Mammary epithelial cell (primary cell): ENCODE results near the gene ACE.

Experiments used
- CTCF ChIP-seq, 2 donors: IDR thresholded peaks in 1 of 2; conservative IDR thresholded peaks in 1 of 2; 2 replicates each; pipeline ENCODE4 v1.5.1; 2011 to 2012; ENCODE audit warnings: inconsistent platforms in 2 of 2, low read length in 2 of 2, mild to moderate bottlenecking in 2 of 2, control low read depth in 1 of 2, low read depth in 1 of 2; ENCODE audit not compliant: insufficient read depth in 1 of 2; ENCODE audit errors: extremely low read depth in 1 of 2
- EZH2 ChIP-seq: IDR thresholded peaks from 2 replicates; pipeline ENCODE4 v1.6.1; 2012; ENCODE audit warnings: low read length, inconsistent platforms, borderline replicate concordance

- no peak for TF ChIP-seq CTCF (conservative IDR thresholded peaks at IDR 0.05 in 1 of 2, IDR thresholded peaks at IDR 0.05 in 1 of 2; ENCODE audit: extremely low read depth in 1 of 2, insufficient read depth in 1 of 2, low read depth in 1 of 2, low read length in 2 of 2)
- no peak for TF ChIP-seq EZH2
These were observed 34.8 kb upstream of the ACE start for GRCh38 chr17:63442074-63442473.
